GM18861 (cell line): ENCODE data around the gene GPC2.
"Not testable (repeated sequence)": the region's sequence is repeated elsewhere in the genome, so short reads cannot be mapped to it uniquely, and the experiment has no call there.

Experiments used
- ATAC-seq: cut with Tn5 transposase; IDR thresholded peaks from one replicate; pipeline ENCODE4 v1.9.1; 2021; ENCODE audit not compliant: unreplicated experiment

The GPC2 gene

GRCh38 chr7:100152937-100153666, 24.1 kb downstream of the GPC2 start:
- ATAC-seq, result no peak

- no peak for ATAC-seq
Observed at GRCh38 chr7:100152404-100152803, 24.8 kb downstream of the GPC2 start.

DNA sequence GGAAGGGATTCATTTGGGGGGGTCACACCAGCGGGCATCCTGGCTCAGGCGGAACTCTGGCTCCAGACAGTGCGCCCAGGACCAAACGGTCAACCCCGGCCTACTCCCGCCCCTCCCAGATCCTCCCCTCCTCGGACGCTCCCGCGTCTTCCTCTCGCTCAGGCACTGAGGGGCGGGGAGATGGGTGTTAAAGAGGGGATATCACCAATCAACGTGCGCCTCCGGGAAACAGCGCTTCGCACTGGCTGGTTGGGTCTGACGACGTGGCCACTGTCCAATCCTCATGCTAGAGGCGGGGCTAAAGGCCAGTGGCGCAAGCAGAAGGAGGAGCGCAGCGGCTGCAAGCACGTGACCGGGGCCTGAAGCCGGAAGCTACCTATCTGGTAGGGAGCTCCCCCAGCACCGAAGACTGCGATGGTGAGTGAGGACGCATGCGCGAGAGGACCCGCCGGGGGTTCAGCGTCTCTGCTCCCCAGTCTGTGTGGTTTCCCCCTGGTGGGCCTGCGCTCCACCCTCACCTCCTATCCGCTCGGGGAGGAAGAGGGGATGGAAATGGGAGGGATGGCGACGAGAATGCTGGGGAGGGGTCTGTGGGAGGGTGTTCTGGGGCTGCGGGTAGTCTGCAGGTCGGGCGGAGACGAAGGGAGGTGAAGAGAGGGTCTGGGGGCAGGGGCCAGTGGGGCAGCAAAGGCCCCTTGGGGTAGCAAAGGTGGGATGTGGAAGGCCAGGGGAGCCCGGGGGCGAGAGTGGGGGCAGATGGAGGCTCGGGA, 28.4 kb downstream of the GPC2 start, which contains the start of gene LAMTOR4:
TSS of gene LAMTOR4 (plus strand) at position 360 of the 770 bp plus-strand sequence. CDS start at position 415, 55 bp downstream.
- ATAC-seq, result peak; percentile 98

DNA sequence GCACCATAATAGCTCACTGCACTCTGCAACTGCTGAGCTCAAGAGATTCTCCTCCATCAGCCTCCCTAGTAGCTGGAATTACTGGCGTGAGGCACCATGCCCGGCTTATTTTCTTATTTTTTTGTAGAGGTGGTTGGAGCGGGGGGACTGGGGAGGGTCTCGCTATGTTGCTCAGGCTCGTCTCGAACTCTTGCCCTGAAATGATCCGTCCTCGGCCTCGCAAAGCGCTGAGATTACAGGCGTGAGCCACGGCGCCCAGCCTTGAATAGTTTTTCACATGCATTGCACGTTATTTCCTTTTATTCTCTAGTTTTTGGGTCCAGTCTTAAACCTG, 29.0 kb downstream of the GPC2 start:
- no peak for ATAC-seq

- no peak for ATAC-seq
Observed at GRCh38 chr7:100147278-100147677, 29.9 kb downstream of the GPC2 start.

DNA sequence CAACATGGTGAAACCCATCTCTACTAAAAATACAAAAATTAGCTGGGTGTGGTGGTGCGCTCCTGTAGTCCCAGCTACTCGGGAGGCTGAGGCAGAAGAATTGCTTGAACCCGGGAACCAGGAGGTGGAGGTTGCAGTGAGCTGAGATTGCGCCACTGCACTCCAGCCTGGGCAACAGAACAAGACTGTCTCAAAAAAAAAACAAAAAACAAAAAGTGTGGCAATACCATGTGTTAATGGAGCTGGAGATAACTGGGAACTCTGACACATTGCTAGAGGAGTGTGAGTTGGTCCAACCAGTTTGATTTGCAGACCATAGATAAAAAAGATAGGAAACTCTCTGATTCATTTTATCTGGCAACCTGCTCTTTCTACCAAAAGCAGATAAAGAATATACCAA, 30.8 kb downstream of the GPC2 start:
- ATAC-seq, result not testable (repeated sequence)

DNA sequence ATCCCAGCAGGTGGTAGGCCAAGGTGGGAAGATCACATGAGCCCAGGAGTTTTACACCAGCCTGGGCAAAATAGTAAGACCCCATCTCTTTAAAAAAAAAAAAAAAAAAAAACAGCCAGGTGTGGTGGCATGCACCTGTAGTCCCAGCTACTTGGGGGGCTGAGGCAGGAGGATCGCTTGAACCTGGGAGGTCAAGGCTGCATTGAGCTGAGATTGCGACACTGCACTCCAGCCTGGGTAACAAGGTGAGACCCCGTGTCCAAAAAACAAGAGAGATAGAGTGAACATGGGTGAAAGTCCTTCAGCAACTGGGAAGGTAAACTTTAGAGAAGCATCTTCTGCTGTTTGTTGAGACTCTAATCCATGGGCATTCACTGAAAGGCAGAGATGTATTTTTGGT, 34.7 kb downstream of the GPC2 start:
- ATAC-seq, result no peak

DNA sequence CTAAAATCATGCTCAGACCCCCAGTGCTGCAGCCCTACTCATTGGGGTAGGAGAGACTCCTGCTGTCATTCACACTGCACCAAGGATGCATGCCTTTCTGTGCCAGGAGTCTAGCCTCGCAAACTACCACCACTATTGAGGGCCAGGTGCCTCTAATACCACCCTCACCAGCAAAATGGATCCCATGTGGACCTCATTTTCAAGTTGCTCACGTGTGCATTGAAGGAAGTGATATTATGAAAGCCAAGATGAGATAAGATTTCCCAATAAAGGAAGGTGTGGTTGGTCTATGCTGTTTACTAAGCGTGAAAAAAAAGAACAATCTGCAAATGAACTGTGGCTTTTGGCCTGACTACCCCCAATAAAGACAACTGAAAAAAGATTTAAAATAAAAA, 35.6 kb downstream of the GPC2 start:
- no peak for ATAC-seq

GRCh38 chr7:100137851-100138760, 39.1 kb downstream of the GPC2 start:
- ATAC-seq, result no peak

DNA sequence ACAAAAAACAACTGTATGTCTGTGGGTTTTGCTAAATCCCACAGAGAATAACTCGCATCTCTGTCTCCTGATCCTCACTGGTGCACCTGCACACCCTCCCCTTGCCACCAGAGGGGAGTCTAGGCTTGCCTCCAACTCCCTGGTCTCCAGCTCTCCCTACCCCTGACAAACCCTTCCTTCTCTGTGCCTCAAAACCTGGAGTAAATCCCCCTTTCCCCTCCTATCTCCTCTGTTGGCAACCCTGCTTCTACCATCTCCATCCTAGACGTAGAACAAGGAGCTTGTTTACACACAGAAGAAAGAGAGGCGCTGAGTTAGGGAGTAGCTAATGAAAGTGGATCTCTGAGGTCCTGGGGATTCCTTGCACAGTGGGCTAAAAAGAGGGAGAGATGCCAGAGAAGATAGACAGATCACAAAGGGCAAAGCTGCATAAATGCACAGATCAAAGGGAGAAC, 44.5 kb downstream of the GPC2 start:
- ATAC-seq, result peak; percentile 51

DNA sequence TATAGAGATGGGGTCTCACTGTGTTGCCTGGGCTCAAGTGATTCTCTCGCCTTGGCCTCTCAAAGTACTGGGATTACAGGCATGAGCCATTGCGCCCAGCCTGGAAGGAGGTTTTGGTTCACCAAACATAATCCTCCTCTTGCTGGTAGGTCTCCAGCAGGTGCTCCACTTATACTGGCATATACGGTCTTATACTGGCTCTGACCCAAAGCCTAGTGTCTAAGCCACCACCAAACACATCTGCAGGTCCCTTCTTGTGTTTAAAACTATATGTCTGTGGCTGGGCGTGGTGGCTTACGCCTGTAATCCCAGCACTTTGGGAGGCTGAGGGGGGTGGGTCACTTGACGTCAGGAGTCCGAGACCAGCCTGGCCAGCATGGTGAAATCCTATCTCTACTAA, 45.1 kb downstream of the GPC2 start:
- ATAC-seq, result no peak

DNA sequence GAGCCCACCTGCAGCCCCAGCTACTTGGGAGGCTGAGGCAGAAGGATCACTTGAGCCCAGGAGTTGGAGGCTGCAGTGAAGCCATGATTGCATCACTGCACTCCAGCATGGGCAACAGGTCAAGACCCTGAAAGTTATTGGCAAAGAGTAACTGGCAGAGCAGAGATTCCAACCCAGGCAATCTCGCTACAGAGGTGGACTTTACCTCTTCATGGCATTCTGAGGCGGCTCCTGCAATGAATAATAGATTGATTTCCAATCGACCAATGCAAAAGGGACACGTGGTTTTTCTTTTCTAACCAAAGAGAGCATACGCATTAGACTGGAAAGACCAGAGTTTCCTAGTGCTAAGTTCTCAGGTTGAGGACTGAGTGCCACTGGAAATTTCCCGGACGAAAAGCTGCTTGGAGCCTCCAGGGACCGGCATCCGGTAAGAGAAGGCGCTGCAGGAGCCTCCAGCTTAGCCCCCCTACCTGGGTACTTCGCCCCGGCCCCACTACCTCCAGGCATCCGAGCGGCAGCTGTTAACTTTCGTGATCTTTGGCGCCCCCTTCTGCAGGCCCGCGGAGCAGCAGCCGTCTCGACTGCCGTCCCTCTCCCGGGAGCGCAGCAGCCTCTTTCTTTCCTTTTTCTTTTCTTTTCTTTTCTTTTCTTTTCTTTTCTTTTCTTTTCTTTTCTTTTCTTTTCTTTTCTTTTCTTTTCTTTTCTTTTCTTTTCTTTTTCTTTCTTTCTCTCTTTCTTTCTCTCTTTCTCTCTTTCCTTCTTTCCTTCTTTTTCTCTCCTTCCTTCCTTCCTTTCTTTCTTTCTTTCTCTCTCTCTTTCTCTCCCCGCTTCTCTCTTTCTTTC, 46.4 kb downstream of the GPC2 start:
- ATAC-seq, result no peak

DNA sequence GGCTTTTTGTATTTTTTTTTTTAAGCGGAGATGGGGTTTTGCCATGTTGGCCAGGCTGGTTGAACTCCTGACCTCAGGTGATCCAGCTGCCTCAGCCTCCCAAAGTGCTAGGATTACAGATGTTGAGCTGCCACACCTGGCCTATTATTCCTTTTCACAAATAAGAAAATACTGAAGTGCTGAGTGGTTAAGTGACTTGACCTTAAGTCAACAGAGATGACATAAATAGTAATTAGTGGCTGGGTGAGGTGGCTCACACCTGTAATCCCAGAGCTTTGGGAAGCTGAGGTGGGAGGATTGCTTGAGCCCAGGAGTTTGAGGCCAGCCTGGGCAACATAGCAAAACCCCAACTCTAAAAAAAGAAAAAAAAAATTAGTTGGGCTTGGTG, 47.0 kb downstream of the GPC2 start:
- not testable (repeated sequence) for ATAC-seq

GRCh38 chr7:100128637-100128963, 48.6 kb downstream of the GPC2 start:
- no peak for ATAC-seq

GRCh38 chr7:100127866-100128636, 49.1 kb downstream of the GPC2 start:
- ATAC-seq, result peak; percentile 12

DNA sequence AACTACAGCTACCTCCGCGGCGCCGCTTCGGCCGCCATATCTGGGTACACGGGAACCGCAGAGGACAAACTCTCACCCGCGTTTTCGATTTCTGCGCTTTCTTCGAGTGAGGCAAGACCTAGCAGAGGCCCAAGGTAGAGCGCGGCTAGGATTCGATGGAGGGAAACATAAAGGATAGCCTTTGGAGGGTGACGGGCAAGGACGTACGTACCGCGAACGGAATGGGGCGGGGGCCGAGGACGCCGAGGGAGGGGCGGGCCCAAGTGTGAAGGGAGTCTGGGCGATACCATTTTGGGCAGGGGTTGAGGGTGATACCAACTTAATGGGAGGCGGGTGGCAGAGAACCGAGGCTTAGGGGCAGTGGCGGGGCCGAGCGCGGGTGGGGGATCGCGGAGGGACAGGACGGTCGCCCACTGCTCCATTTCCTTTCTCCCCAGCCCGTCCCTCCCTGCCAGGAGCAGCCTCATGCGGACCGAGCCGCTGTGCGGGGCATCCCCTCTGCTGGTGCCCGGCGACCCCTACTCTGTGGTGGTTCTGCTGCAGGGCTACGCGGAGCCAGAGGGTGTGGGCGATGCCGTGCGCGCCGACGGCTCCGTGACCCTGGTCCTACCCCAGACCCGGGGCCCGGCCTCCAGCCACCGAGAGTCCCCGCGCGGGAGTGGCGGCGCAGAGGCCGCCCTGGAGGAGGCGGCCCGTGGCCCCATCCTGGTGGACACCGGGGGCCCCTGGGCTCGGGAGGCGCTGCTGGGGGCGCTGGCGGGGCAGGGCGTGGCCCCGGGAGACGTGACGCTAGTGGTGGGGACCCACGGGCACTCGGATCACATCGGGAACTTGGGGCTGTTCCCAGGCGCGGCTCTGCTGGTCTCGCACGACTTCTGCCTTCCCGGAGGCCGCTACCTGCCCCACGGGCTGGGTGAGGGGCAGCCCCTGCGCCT, 50.0 kb downstream of the GPC2 start, which contains the start of gene MBLAC1:
TSS of gene MBLAC1 (plus strand) at position 37 of the 935 bp plus-strand sequence. CDS start at position 466, 429 bp downstream.
- ATAC-seq, result peak; percentile 38

- no peak for ATAC-seq
Observed at GRCh38 chr7:100126239-100126930, 50.8 kb downstream of the GPC2 start.
